Right hindlimb (tissue), 1 donor: ENCODE measurements around the gene CEP68.
"Not testable (repeated sequence)": the region's sequence is repeated elsewhere in the genome, so short reads cannot be mapped to it uniquely, and the experiment has no call there.

ENCODE experiments used
- DNase-seq: peaks from one replicate; pipeline ENCODE4 v3.0.0-alpha.2; 2018

The CEP68 gene, protein sequence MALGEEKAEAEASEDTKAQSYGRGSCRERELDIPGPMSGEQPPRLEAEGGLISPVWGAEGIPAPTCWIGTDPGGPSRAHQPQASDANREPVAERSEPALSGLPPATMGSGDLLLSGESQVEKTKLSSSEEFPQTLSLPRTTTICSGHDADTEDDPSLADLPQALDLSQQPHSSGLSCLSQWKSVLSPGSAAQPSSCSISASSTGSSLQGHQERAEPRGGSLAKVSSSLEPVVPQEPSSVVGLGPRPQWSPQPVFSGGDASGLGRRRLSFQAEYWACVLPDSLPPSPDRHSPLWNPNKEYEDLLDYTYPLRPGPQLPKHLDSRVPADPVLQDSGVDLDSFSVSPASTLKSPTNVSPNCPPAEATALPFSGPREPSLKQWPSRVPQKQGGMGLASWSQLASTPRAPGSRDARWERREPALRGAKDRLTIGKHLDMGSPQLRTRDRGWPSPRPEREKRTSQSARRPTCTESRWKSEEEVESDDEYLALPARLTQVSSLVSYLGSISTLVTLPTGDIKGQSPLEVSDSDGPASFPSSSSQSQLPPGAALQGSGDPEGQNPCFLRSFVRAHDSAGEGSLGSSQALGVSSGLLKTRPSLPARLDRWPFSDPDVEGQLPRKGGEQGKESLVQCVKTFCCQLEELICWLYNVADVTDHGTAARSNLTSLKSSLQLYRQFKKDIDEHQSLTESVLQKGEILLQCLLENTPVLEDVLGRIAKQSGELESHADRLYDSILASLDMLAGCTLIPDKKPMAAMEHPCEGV

DNA sequence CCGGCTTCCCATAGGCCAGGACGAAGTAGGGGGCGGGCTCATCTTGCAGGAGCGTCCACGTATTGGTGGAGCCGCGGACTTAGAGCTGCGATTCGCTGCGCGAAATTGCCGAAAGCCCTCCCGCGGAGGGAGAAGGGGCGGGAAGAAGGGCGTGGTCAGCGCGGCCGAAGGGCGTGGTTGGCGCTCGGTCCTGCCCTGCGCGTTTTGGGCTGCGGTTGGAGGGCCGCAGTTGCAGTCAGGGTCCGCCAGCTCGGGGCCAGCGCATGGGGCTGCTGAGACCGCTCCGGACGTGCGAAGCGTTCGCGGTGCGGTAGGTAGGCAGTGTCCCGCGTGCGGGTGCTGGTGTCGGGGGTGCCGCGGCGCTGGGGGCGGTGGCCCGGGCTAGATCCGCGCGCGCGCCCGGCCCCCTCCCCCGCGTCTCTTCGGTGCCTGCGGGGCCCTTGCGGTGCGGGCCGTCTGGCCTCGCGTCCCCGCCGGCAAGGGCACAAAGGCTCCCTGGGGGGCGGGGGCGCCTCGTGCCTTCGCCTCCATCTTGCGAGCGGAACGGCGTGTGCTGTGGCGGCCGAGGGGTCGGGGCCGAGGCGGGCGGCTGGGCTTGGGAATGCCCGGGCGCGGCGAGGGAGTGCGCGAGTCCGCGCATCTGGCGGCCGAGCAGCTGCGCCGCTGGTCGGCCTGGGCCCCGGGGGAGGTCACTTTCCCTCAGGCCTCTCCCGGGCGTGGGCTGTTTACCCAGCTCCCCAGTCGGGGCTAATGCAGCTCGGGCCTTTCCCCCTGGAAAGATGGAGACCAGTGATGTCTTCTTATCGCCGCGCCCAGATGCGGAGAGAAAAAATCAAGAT lies at the start of gene CEP68:
Gene CEP68 (plus strand): TSS at position 202 of the 839 bp plus-strand sequence. CDS start 13,029 bp downstream, outside the sequence.
- DNase-seq = peak; percentile 98

GRCh38 chr2:65013776-65014175 lies 42.4 kb upstream of the CEP68 start:
- DNase-seq = no peak

- no peak for DNase-seq
Observed at GRCh38 chr2:65015731-65016130, 40.5 kb upstream of the CEP68 start.

DNA sequence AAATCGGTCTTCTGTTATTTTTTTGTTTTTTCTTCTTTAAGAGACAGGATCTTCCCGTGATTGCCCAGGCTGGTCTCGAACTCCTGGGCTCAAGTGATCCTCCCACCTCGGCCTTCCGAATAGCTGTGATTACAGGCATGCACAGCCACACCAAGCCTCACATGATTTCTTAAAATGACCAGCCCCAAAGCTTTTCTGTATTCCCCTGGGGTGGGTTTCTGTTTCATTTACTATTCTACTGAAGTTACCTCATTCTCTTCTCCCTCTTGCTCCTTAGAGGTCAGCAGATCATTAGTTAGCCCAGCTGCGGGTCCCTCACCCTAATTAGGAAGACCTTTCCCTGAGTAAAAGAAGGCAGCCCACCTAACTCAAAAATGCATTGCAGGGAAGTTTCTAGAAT lies 39.4 kb upstream of the CEP68 start:
- DNase-seq = no peak

GRCh38 chr2:65017335-65017734 lies 38.9 kb upstream of the CEP68 start:
- DNase-seq = no peak

- no peak for DNase-seq
Observed at GRCh38 chr2:65018141-65018582, 38.1 kb upstream of the CEP68 start.

GRCh38 chr2:65019010-65019409 lies 37.2 kb upstream of the CEP68 start:
- DNase-seq = no peak

- DNase-seq = no peak
Observed at GRCh38 chr2:65019675-65020195, 36.5 kb upstream of the CEP68 start.

DNA sequence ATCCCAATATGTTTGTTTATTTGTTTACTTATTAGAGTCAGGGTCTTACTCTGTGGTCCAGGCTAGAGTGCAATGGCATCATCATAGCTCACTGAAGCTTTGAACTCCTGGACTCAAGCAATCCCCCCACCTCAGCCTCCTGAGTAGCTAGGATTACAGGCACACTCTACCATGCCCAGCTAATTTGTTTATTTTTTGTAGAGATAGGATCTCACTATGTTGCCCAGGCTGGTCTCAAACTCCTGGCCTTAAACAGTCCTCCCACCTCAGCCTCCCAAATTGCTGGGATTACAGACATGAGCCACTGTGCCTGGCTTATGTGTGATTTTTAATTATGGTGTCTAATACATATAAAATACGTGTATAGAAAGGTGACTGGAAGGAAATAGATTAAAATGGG lies 36.0 kb upstream of the CEP68 start:
- DNase-seq = not testable (repeated sequence)

GRCh38 chr2:65020943-65021528 lies 35.2 kb upstream of the CEP68 start:
- DNase-seq = no peak

DNA sequence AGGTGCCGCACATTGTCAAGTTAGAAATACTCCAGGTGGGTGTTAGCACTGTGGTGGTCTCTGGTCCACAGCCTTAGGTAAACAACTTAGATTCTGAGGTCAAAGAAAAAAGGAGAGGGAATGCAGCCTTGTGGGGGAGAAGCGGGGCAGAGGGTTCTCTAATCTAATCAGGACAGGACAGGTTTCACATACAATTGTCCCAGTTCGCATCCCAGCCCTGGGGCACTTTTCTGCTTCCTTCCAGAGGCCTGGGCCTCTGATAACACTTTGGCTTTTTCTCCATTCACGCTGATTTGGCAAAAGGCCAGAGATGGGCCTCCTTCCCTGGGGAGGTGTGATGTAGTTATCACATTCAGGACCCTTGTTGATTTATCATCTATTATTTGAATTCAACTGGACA lies 34.5 kb upstream of the CEP68 start:
- no peak for DNase-seq

DNA sequence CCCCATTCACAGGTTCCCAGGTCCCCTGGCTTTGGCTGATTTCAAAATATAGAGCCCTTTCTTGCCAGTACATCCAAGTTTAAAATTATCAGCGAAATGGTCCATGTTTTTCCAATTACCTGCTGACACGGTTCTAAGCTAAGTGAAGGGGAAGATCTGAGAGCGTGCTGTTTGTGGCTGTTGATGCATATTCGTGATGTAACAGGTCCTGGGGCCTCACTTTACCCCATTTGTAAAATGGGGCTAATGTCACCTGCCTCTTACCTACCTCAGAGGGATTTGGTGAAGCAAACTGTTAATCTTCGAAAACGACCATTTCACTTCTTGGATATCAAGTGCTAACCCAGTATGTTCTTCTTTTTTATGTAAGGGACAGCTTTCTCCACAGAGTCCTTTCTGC lies 34.0 kb upstream of the CEP68 start:
- no peak for DNase-seq

DNA sequence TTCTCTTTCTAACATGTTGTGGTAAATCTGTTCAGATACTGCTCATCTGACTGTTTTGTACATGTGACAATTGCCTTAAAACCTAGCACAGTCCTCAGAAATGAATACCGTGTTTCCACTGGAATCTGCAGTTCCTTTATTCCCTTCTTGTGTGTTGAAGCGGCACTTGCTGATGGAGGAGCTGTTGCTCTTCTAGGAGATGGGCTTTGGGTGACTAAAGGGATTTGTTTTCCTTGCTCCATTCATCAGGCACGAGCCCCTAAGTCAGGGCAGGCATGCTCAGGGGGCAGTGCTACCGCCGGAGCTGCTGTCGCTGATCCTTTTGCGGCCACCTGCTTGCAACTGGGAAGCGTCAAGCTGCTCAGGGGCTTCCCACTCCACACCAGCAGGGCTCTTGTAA lies 32.5 kb upstream of the CEP68 start:
- DNase-seq = no peak

GRCh38 chr2:65024149-65024829 lies 31.9 kb upstream of the CEP68 start:
- no peak for DNase-seq

- no peak for DNase-seq
Observed at GRCh38 chr2:65025453-65026123, 30.6 kb upstream of the CEP68 start.

DNA sequence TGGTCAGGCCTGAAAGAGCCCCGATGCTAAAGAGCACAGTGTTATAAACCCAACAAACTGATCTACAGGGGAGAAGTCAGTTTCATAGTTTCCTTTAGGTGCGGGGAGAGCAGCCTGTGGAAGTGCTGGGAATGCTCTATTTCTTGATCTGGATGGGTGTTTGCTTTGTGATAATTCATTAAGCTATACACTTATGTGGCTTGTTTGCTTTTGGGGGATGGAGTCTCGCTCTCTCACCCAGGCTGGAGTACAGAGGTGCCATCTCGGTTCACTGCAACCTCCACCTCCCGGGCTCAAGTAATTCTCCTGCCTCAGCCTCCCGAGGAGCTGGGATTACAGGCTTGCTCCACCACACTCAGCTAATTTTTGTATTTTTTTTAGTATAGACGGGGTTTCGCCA lies 30.1 kb upstream of the CEP68 start:
- DNase-seq = no peak

DNA sequence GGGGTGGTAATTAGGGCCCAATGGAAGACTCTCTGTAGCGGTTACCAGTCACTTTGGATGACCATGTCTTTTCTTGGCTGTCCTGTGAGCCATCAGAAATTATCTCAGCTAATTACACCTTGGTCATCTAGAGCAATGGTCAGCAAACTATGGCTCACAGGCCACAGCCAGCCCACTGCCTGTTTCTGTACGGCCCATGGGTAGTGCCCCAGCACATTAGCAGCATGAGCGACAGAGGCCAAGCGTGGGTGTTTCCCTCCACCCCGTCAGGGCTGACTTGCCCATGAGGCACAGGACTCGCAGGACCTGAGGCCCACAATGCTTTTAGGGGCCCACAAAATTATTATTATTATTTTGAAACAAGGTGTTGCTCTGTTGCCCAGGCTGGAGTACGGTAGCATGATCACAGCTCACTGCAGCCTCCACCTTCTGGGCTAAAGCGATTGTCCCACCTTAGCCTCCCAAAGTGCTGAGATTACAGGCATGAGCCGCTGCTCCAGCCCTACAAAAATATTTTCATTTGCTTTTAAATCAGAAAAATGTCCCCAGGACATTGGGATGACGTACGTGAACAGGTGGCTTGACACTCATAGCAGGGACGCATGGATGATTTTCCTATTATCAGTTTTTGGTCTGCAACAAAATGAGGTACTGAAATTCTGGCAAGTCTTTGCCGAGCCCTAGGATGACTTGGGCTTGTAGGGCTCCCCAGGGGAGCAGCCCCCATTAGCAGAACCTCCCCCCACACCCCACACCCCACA lies 29.3 kb upstream of the CEP68 start:
- DNase-seq = no peak

DNA sequence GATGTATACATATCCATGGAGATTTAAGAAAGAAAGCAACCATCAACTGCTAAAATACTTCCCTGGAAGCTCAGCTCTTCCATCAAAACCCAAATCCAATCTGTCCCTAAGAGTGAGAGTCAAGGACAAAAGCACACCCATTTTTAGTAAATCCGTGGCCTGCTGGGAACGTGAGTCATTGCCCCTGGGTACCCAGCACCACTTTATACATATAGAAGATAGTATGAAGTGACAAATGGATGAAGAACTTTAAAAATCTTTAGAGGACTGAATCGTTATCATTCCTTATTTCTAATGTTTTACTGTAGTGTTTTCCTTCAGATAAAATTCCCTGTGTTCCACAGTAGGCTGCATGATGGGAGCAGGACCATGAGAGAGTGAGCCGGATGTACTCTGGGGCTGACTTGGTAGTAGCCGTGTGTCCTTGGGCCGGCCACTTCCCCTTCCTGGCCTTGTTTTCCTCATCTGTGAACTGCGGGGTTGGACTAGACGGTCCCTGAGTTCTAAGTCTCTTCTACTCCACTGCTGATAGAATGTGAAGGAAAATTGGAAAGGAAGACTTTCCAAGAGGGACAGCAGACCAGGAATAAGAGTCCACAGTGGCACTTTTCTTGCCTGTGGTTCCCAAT lies 28.5 kb upstream of the CEP68 start:
- no peak for DNase-seq

- no peak for DNase-seq
Observed at GRCh38 chr2:65030476-65031332, 25.5 kb upstream of the CEP68 start.
